GM19035 (cell line): Measurements from ENCODE around the gene CDC42.

Source experiments
- ATAC-seq: cut with Tn5 transposase; IDR thresholded peaks from one replicate; pipeline ENCODE4 v1.9.1; 2021; ENCODE audit not compliant: unreplicated experiment

Gene CDC42

GRCh38 chr1:22126531-22126930 is 74.0 kb downstream of the CDC42 start:
- no peak for ATAC-seq

- no peak for ATAC-seq
Observed at GRCh38 chr1:22127248-22127647, 74.7 kb downstream of the CDC42 start.

DNA sequence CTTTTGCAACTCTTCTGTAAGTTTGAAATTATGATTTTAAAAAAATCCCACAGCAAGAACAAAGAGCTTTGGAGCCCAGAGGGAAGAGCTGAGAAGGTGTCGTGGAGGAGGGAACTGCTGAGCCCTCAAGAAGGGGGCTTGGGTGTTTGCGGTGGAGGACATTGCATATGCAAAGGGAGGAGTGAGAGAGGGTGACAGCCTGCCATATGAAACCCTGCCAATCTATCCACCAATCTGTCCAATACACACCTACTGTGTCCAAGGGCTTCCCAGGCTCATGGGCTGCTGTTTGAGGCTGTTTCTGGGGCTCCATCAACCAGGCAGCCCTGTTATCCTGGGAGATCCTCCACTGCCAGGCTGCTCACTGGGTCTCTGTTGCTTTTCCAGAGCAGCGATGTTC is 75.2 kb downstream of the CDC42 start:
- no peak for ATAC-seq

GRCh38 chr1:22128392-22128791 is 75.9 kb downstream of the CDC42 start:
- ATAC-seq, result no peak

GRCh38 chr1:22129501-22130117 is 77.1 kb downstream of the CDC42 start:
- ATAC-seq, result no peak

- no peak for ATAC-seq
Observed at GRCh38 chr1:22131062-22131461, 78.6 kb downstream of the CDC42 start.

DNA sequence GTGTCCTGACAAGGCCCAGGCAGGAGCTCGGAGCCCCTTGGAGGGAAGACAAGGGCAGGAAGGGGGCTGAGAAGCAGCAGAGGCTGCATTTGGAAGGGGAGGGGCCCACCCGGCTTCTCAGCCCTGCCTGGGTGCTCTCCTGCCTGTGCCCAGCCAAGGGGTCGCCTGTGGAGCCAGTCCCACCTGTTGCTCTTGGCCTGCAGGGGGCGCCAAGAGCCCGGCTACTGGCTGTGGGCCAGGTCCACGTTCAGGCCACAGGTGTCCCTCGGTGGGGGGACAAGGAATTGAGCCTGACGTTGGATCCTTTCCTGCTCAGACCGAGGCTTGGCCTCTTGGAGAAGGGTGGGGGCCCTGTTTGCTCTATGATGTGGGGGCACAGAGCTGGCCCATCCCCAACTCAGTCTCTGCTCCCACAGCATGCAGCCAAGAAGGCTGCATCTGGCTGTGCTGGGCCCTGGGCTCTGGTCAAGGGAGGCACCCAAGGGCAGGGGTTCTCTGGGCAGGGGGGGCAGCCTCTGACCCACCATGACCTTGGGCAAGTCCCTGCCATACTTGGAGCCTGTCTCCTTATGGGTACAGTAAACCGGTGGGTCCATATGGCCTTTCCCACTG is 79.5 kb downstream of the CDC42 start:
- no peak for ATAC-seq

DNA sequence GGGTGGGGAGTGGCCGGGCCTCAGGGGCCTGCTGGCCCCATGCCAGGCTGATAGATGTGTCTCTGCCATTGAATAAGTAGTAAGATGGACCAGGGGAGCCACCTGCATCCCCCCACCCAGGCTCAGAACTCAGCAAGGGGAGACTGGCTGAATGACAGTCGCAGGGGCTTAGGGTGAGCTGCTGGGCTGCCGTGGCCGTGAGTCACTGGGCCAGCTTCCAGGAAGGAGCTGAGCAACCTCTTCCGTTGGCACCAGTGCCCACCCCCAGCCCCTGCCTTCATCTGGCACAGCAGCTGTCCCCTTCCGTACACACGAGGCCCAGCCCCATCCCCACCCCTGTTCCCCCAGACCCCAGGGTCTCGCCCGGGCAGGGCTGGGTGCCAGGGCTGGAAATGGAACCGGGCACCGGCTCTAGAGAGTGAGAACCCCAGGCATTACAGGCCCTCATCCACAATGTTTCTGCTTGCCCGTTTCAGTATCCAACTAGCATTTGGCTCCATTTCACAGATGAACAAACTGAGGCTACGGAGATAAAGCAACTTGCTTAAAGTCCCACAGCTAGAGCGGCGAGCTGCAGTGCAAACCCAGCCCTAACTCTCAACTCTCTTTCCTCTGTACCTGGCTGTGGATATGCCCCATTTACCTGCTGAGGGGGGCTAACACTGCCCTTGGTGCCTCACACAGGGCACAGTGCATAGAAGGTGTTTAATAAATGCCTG is 80.2 kb downstream of the CDC42 start:
- no peak for ATAC-seq

DNA sequence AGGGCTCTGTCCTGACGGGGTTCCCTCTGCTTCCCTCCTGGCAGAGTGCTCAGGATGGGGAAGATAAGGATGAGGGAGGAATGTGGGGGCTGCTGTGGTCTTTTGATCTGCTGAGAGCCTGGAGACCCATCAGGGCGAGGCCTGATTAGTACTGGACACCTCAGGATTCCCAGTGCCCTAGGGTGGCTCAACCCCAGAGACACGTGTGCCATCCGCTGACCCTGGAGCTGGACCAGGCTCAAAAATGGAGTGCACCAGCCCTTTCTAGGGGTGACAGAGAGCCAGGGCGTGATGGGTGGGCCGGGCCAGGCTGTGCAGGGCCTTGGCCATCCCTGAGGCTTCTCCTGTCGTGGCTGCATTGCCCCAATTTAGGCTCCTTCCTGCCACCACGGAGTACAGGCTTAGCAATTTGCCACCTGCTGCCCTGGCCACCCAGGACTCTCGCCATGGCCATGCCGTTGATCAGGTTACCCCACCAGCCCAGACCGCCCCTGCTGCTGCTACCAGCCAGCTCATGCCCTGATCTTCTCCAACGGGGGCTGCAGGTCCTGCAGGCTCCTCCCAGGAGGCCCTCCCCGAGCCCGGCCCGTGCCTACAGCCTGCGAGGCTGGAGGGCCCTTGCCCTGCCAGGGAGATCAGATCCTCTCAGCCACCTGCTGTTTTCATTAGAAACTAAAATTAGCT is 80.9 kb downstream of the CDC42 start:
- no peak for ATAC-seq

- no peak for ATAC-seq
Observed at GRCh38 chr1:22133931-22134324, 81.4 kb downstream of the CDC42 start.

DNA sequence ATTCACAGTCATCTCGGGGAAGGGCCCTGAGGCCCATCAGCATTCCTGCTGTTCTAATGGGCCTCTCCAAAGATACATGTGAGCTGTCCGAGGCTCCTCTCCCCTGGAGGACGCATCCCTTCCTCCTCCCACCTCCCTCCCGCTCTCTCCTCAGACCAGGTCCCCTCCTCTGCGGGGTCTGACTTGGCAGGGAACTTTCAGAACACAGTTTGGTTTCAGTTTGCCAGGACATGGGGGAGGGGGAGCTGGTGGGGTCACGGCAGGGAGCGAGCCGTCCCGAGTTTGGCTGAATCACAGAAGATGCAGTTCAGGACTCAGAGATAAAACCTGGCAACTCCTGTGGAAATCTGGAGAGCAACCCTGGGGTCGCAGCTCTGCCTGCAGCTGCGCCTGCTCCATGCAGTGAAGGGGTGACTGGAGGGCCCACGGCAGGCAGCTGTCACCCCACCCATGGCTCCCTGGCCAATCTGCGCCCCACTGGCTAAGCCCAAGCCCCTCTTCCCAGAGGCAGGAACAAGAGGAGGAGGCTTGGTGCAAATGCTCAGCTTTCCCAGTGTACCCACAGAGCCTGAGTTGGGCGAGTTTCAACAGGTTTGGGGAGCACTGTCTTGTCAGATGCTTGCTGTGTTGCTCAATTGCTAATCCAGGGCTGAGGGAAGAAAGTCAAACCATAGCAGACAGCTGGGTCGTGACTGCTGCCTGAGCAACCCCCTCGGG is 84.7 kb downstream of the CDC42 start:
- no peak for ATAC-seq

DNA sequence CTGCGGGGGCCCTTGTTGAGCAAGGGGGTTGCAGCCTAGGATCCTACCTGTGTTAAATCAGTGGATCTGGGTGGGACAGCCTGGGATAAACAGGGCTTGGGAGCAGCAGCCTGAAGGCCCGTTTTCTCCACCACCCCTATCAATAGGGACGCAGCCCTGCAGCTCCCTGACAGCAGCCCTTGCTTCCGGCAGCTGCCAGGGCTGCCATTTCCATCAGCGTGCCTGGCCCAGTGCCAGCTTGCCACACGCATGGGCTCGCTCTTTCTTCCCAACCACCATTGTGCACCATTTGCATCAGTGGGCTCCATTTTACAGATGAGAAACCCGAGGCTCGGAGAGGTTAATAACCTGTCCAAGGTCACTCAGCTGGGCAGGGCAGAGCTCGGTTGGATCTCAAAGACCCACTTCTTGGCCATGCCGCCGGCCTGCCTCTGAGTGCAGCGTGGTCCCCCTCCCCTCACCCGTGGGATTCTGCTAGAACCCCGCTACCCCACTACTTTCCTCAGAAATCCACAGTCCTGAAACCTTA is 86.6 kb downstream of the CDC42 start:
- ATAC-seq, result no peak

DNA sequence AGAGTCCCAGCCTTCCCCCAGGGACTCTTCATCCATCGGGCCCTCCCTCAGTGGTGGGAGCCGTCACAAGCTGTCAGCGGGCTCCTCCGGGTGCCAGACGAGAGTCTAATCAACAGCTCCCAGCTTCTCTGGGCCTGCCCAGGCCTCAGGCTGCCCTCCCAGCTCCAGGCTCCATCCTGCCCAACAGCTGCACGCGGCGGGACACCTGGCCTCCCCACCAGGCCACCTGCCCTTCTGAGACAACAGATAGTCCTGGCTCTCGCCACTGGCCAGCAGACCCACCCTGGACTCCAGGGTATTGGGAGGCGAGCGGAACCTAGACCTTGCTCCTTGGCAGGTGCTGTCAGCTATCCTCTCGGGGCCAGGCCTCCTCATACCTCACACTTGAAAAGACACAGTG is 87.3 kb downstream of the CDC42 start:
- no peak for ATAC-seq
